Endothelial cell of umbilical vein (primary cell): ENCODE results near the gene BRD3. TPM values are rescaled to one million over a fixed set of nuclear protein-coding genes. Genes with fewer than 3 reads are reported as not detected.
A peak's percentile ranks its signal among the peaks of the same experiment; 100 is the strongest.

Source experiments
- BruUV-seq: library from RNA; stranded (reverse); fragments of 400-500 nt; replicated peaks from 2 replicates; lab custom pipeline; 2021; lab: Mats Ljungman, UMichigan
- CTCF ChIA-PET: fragments of 300-600, 350-600 bp; sonication (Branson Sonifier 250); formaldehyde crosslinking; loops from one replicate; lab custom pipeline; 2021; ENCODE audit warnings: antibody characterized with exemption, inconsistent platforms; lab: Charles Lee
- POLR2A ChIA-PET: fragments of 300-600, 350-600 bp; sonication (Branson Sonifier 250); formaldehyde crosslinking; loops from one replicate; lab custom pipeline; 2021; ENCODE audit warnings: antibody characterized with exemption, inconsistent platforms; lab: Charles Lee
- DNase-seq: peaks from one replicate; pipeline ENCODE4 v3.0.0-alpha.2; 2011; ENCODE audit warnings: low read depth, low spot score
- FAIRE-seq: peaks from 2 replicates; lab custom pipeline; 2011; peaks lifted over from hg19 to GRCh38; lab: Jason Lieb, UNC
- H2AFZ ChIP-seq: 2 replicates; pipeline ENCODE4 v1.6.0; 2012; ENCODE audit warnings: low read depth, low read length, control low read depth, inconsistent platforms
- H3K27ac ChIP-seq: 2 replicates; pipeline ENCODE4 v1.5.1; 2011; ENCODE audit warnings: low read depth, mild to moderate bottlenecking, control low read depth, low read length, moderate library complexity; ENCODE audit not compliant: insufficient read depth
- H3K27me3 ChIP-seq, 2 experiments: 2 replicates each; pipeline versions ENCODE4 v1.6.0 to v1.6.1; 2011; ENCODE audit warnings: low read length in 2 of 2, mixed read lengths in 1 of 2; ENCODE audit not compliant: control insufficient read depth in 2 of 2, insufficient read depth in 2 of 2
- H3K36me3 ChIP-seq, 2 experiments: 2 replicates in 1 of 2; 3 replicates in 1 of 2; pipeline ENCODE4 v1.5.1; 2011; ENCODE audit warnings: low read length in 2 of 2, mild to moderate bottlenecking in 1 of 2, moderate library complexity in 1 of 2; ENCODE audit not compliant: control insufficient read depth in 2 of 2, insufficient read depth in 2 of 2; ENCODE audit errors: extremely low read depth in 1 of 2
- H3K4me1 ChIP-seq: 3 replicates; pipeline ENCODE4 v1.5.1; 2011; ENCODE audit warnings: mild to moderate bottlenecking, low read length; ENCODE audit not compliant: control insufficient read depth, insufficient read depth; ENCODE audit errors: extremely low read depth
- H3K4me2 ChIP-seq: 2 replicates; pipeline ENCODE4 v1.6.1; 2011; ENCODE audit warnings: low read length, control low read depth, mixed read lengths; ENCODE audit not compliant: insufficient read depth
- H3K4me3 ChIP-seq, 3 experiments: fragments of 200-600 bp in 1 of 3; sonication (generic), shearing (Covaris generic) in 1 of 3; replicated peaks in 1 of 3; 2 replicates each; pipeline ENCODE4 v1.5.1; 2011 to 2016; ENCODE audit warnings: control low read depth in 3 of 3, low read length in 3 of 3, mild to moderate bottlenecking in 2 of 3, inconsistent platforms in 1 of 3, low read depth in 1 of 3, moderate library complexity in 1 of 3; ENCODE audit not compliant: insufficient read depth in 1 of 3
- H3K79me2 ChIP-seq: 2 replicates; pipeline ENCODE4 v1.6.0; 2012; ENCODE audit warnings: low read length, inconsistent platforms; ENCODE audit not compliant: control insufficient read depth, insufficient read depth
- H3K9ac ChIP-seq: replicated peaks from 2 replicates; pipeline ENCODE3; 2011; ENCODE audit warnings: low read length, control low read depth; ENCODE audit not compliant: insufficient read depth; ENCODE audit errors: extremely low read depth
- H3K9me1 ChIP-seq: replicated peaks from 3 replicates; pipeline ENCODE4 v1.6.0; 2011; ENCODE audit warnings: mild to moderate bottlenecking, low read length; ENCODE audit not compliant: control insufficient read depth, insufficient read depth; ENCODE audit errors: extremely low read depth
- H3K9me3 ChIP-seq: replicated peaks from 2 replicates; pipeline ENCODE4 v1.5.1; 2012; ENCODE audit warnings: low read length, inconsistent platforms; ENCODE audit not compliant: control insufficient read depth, insufficient read depth
- H4K20me1 ChIP-seq: replicated peaks from 2 replicates; pipeline ENCODE3; 2011; ENCODE audit warnings: mild to moderate bottlenecking, low read length; ENCODE audit not compliant: control insufficient read depth, insufficient read depth; ENCODE audit errors: extremely low read depth
- EZH2 ChIP-seq: IDR thresholded peaks from 2 replicates; pipeline ENCODE4 v1.6.1; 2012; ENCODE audit warnings: borderline replicate concordance, low read depth, mild to moderate bottlenecking, moderate library complexity, low read length, inconsistent platforms; ENCODE audit not compliant: severe bottlenecking
- FOS ChIP-seq: IDR thresholded peaks from 2 replicates; pipeline ENCODE4 v1.6.1; 2011; ENCODE audit warnings: mild to moderate bottlenecking, low read length, moderate library complexity, borderline replicate concordance; ENCODE audit not compliant: insufficient read depth
- MAX ChIP-seq: IDR thresholded peaks from 2 replicates; pipeline ENCODE4 v1.6.1; 2011; ENCODE audit not compliant: insufficient read depth, insufficient read length
- dilution Hi-C: fragments of 300-500 bp; cut with MboI; formaldehyde crosslinking; loops from one replicate; pipeline ENCODE4 v1.15.0; 2019; ENCODE audit warnings: low sequenced_read_pairs; ENCODE audit not compliant: extremely low pct_ligation_motif_present
- intact Hi-C: fragments of 100-400 bp; cut with micrococcal nuclease; formaldehyde crosslinking; loops from one replicate; pipeline ENCODE4 v1.10.0; 2022
- polyA plus RNA-seq, 4 experiments: library from polyadenylated mRNA; depleted of rRNA in 3 of 4; stranded (reverse) in 3 of 4; unstranded in 1 of 4; fragments of >200 nt; gene quantifications; 2 replicates each; pipeline versions ENCODE4 v1.2.1 to v1.2.3, GENCODE V29; 2011 to 2012; ENCODE audit warnings: missing spikeins in 1 of 4
- total RNA-seq: library from RNA; stranded (reverse); gene quantifications from 2 replicates; pipeline ENCODE4 v1.2.3, GENCODE V29; 2021

The BRD3 gene
- total and polyA plus RNA-seq, 2 donors (not counting 3 experiments of a cell fraction or from before 2014, with no cell fraction given): 10.5 to 47.1 TPM

DNA sequence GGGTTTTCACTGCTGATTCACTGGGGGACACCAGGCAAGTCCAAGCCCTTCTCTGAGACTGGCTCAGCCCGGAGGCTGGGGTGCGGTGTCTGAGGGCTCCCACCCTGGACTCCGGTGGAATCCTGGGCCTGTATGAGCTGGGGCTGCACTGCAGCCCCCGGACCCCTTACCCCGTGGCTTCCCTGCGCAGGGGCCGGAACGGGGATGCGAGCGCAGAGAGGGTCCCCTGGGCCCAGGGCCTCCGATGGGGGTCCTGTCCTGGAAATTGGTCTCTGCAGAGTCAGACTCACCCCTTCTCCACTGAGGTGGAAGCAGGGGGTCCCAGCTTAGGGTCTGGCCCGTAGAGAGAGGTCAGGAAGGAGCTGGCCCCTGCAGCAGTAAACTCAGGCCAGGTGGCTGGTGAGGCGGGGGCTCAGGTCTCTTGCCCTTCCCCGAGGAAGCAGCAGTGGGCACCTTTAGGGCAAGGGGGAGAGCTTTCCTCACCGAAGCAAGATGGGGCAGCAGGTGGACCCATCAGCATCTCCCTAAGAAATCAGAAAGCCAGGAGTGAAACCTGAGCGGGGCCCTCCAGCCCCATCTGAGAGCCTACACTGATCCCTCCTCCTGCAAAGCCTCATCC, 74.1 kb downstream of the BRD3 start:
- BruUV-seq: no TSS peak
- Histone ChIP-seq H3K9ac (peak overlapping the region; percentile 69), H3K4me3 (peak overlapping the region in 2 of 3 experiments; percentile 51 to 67), H3K4me2 (peak overlapping the region; percentile 82), H2AFZ (no peak overlapping the region), H3K4me1 (peaks cover 15% of the 10 kb centered on the region), H3K36me3 (no peaks in the 10 kb centered on the region), H3K9me1 (no peaks in the 10 kb centered on the region), H3K79me2 (peaks cover 28% of the 10 kb centered on the region), H3K9me3 (no peaks in the 10 kb centered on the region), H4K20me1 (no peaks in the 10 kb centered on the region), H3K27ac (no peak overlapping the region), H3K27me3 (no peaks in the 10 kb centered on the region)
- no peak for FAIRE-seq
- TF ChIP-seq EZH2: no peak
- no peak for TF ChIP-seq FOS
- TF ChIP-seq MAX: no peak
- CTCF ChIA-PET: interaction anchor here (0.8 to 5.5 kb wide), 34 partner anchors 12 to 461 kb away, joined by 3 to 232 read pairs (median 6); partner anchors contain the start of genes BRD3OS and SARDH
- intact Hi-C loops: loop anchor here (1.0 to 5.0 kb wide), 8 partner anchors 31 to 460 kb away; partner anchors contain the start of gene BRD3OS
- DNase-seq: no peak
- POLR2A ChIA-PET: interaction anchor here (0.5 to 1.4 kb wide), 3 partner anchors 31 to 211 kb away, joined by 3 to 6 read pairs (median 5); no protein-coding TSS in a partner anchor
- dilution Hi-C loops: no loop called here
